ENCODE data around the gene ZNF664. TPM values are rescaled to one million over a fixed set of nuclear protein-coding genes. Genes with fewer than 3 reads are reported as not detected.

The ZNF664 gene
- total RNA-seq, 1 donor from 2014 or later, result 67.6 TPM

DNA sequence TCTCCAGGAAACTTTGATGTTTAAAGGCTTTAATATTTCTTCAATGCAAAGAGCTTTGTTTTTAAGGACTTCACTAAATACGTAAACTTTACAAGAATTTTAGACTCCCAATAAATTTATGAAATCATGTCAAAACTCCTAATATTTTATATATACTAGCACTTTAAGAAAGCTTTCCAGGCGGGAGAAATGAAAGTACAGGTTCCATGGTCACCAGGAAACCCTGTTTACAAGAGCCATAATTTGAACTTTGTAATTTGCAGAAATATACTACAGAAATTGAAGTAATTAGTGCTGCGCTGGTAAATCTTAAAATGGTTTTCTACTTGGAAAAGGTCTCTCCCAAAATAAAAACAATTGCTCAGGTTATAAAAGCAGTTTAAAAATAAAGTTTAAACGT, 9.2 kb upstream of the ZNF664 start:
- no peaks in the 10 kb centered on the region for H3K27me3 Mint-ChIP-seq (ENCODE audit: low read depth, unreplicated experiment)

DNA sequence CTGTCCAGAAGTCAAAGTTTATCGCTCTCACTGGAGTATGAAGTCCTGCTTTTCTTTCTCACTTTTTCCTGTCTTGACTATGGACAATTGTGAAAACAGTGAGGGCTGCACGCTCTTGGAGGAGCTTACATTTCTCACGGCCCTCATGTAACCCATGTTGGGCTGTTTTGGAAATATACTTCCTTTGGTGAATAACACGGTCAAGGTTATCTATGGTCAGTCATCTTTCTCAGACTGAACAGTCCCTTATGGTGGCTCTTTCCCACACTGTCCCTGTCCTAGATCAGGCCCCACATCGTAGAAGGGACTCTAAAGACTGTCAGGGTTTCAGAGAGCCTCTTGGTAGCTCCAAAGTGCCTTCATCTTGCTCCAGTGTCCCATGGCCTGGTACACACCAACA, 7.6 kb upstream of the ZNF664 start:
- H3K9me3 Mint-ChIP-seq (ENCODE audit: unreplicated experiment), result no peaks in the 10 kb centered on the region
- no peak overlapping the region for H2AFZ ChIP-seq (ENCODE audit: low read depth, low read length)
- DNase-seq (ENCODE audit: low read depth) (no peak), FAIRE-seq (no peak)
- H3K9ac ChIP-seq (ENCODE audit: low read length), result no peak overlapping the region
- peaks cover 22% of the 10 kb centered on the region for H3K4me1 Mint-ChIP-seq (ENCODE audit: low read depth, unreplicated experiment)
- peaks cover 19% of the 10 kb centered on the region for H3K36me3 Mint-ChIP-seq (ENCODE audit: low read depth, unreplicated experiment)
- H3K4me2 ChIP-seq (ENCODE audit: low read length), result no peak overlapping the region
- peaks cover 72% of the 10 kb centered on the region for H4K20me1 ChIP-seq (ENCODE audit: insufficient read depth, low read length)
- H3K4me3 ChIP-seq (ENCODE audit: insufficient read depth, low read depth, low read length), result no peak overlapping the region
- no peak for TF ChIP-seq EZH2 (IDR thresholded peaks at IDR 0.05; ENCODE audit: insufficient read depth, low read length)
- TF ChIP-seq, protein P1, sequence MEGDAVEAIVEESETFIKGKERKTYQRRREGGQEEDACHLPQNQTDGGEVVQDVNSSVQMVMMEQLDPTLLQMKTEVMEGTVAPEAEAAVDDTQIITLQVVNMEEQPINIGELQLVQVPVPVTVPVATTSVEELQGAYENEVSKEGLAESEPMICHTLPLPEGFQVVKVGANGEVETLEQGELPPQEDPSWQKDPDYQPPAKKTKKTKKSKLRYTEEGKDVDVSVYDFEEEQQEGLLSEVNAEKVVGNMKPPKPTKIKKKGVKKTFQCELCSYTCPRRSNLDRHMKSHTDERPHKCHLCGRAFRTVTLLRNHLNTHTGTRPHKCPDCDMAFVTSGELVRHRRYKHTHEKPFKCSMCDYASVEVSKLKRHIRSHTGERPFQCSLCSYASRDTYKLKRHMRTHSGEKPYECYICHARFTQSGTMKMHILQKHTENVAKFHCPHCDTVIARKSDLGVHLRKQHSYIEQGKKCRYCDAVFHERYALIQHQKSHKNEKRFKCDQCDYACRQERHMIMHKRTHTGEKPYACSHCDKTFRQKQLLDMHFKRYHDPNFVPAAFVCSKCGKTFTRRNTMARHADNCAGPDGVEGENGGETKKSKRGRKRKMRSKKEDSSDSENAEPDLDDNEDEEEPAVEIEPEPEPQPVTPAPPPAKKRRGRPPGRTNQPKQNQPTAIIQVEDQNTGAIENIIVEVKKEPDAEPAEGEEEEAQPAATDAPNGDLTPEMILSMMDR (IDR thresholded peaks at IDR 0.05; ENCODE audit: insufficient read depth, low read depth, low read length), result no peak
- H3K36me3 ChIP-seq (ENCODE audit: insufficient read depth, low read length), result no peaks in the 10 kb centered on the region
- H3K79me2 ChIP-seq (ENCODE audit: insufficient read depth, low read length), result peaks cover 60% of the 10 kb centered on the region
- H3K27me3 Mint-ChIP-seq (ENCODE audit: low read depth, unreplicated experiment), result peaks cover 4% of the 10 kb centered on the region
- H3K4me1 ChIP-seq (ENCODE audit: insufficient read depth, low read length), result peaks cover 29% of the 10 kb centered on the region
- no peaks in the 10 kb centered on the region for H3K27me3 ChIP-seq (ENCODE audit: insufficient read depth, low read length)
- H3K4me3 Mint-ChIP-seq (ENCODE audit: unreplicated experiment), result no peak overlapping the region
- H3K27ac ChIP-seq (ENCODE audit: low read depth, low read length), result no peak overlapping the region
- H3K27ac Mint-ChIP-seq (ENCODE audit: unreplicated experiment), result no peak overlapping the region
- H3K9me3 ChIP-seq (ENCODE audit: insufficient read depth, low read depth, low read length), result no peaks in the 10 kb centered on the region

More for the DNA sequence above, 9.2 kb upstream of the ZNF664 start:
- no peaks in the 10 kb centered on the region for H3K9me3 Mint-ChIP-seq (ENCODE audit: unreplicated experiment)
- no peak overlapping the region for H2AFZ ChIP-seq (ENCODE audit: low read depth, low read length)
- no peak overlapping the region for H3K27ac ChIP-seq (ENCODE audit: low read depth, low read length)
- H3K79me2 ChIP-seq (ENCODE audit: insufficient read depth, low read length), result peaks cover 51% of the 10 kb centered on the region
- H3K4me3 Mint-ChIP-seq (ENCODE audit: unreplicated experiment), result no peak overlapping the region
- H3K4me1 Mint-ChIP-seq (ENCODE audit: low read depth, unreplicated experiment), result peaks cover 19% of the 10 kb centered on the region
- peaks cover 17% of the 10 kb centered on the region for H3K4me1 ChIP-seq (ENCODE audit: insufficient read depth, low read length)
- H3K27ac Mint-ChIP-seq (ENCODE audit: unreplicated experiment), result no peak overlapping the region
- peaks cover 23% of the 10 kb centered on the region for H3K36me3 Mint-ChIP-seq (ENCODE audit: low read depth, unreplicated experiment)
- DNase-seq (ENCODE audit: low read depth), result no peak
- no peak overlapping the region for H3K9ac ChIP-seq (ENCODE audit: low read length)
- no peaks in the 10 kb centered on the region for H3K36me3 ChIP-seq (ENCODE audit: insufficient read depth, low read length)
- H3K4me2 ChIP-seq (ENCODE audit: low read length), result no peak overlapping the region
- no peaks in the 10 kb centered on the region for H3K27me3 ChIP-seq (ENCODE audit: insufficient read depth, low read length)
- H3K4me3 ChIP-seq (ENCODE audit: insufficient read depth, low read depth, low read length), result no peak overlapping the region
- TF ChIP-seq, protein P1 (IDR thresholded peaks at IDR 0.05; ENCODE audit: insufficient read depth, low read depth, low read length), result no peak
- no peak for TF ChIP-seq EZH2 (IDR thresholded peaks at IDR 0.05; ENCODE audit: insufficient read depth, low read length)
- FAIRE-seq, result no peak
- peaks cover 80% of the 10 kb centered on the region for H4K20me1 ChIP-seq (ENCODE audit: insufficient read depth, low read length)
- no peaks in the 10 kb centered on the region for H3K9me3 ChIP-seq (ENCODE audit: insufficient read depth, low read depth, low read length)

- peak; percentile 76 for DNase-seq (ENCODE audit: low read depth)
- no peak overlapping the region for H2AFZ ChIP-seq (ENCODE audit: low read depth, low read length)
- H3K4me3 Mint-ChIP-seq (ENCODE audit: unreplicated experiment), result no peak overlapping the region
- H3K9me3 ChIP-seq (ENCODE audit: insufficient read depth, low read depth, low read length), result no peaks in the 10 kb centered on the region
- peaks cover 25% of the 10 kb centered on the region for H3K4me1 Mint-ChIP-seq (ENCODE audit: low read depth, unreplicated experiment)
- H3K27ac ChIP-seq (ENCODE audit: low read depth, low read length), result no peak overlapping the region
- H3K9me3 Mint-ChIP-seq (ENCODE audit: unreplicated experiment), result no peaks in the 10 kb centered on the region
- peaks cover 69% of the 10 kb centered on the region for H3K79me2 ChIP-seq (ENCODE audit: insufficient read depth, low read length)
- peaks cover 19% of the 10 kb centered on the region for H3K36me3 Mint-ChIP-seq (ENCODE audit: low read depth, unreplicated experiment)
- peak overlapping the region; percentile 43 for H3K4me2 ChIP-seq (ENCODE audit: low read length)
- peaks cover 66% of the 10 kb centered on the region for H4K20me1 ChIP-seq (ENCODE audit: insufficient read depth, low read length)
- H3K36me3 ChIP-seq (ENCODE audit: insufficient read depth, low read length), result no peaks in the 10 kb centered on the region
- no peak overlapping the region for H3K4me3 ChIP-seq (ENCODE audit: insufficient read depth, low read depth, low read length)
- no peak overlapping the region for H3K27ac Mint-ChIP-seq (ENCODE audit: unreplicated experiment)
- no peaks in the 10 kb centered on the region for H3K27me3 ChIP-seq (ENCODE audit: insufficient read depth, low read length)
- H3K27me3 Mint-ChIP-seq (ENCODE audit: low read depth, unreplicated experiment), result peaks cover 4% of the 10 kb centered on the region
- H3K4me1 ChIP-seq (ENCODE audit: insufficient read depth, low read length), result peaks cover 31% of the 10 kb centered on the region
- no peak overlapping the region for H3K9ac ChIP-seq (ENCODE audit: low read length)
- FAIRE-seq, result no peak
- TF ChIP-seq, protein P1 (IDR thresholded peaks at IDR 0.05; ENCODE audit: insufficient read depth, low read depth, low read length), result no peak
- TF ChIP-seq EZH2 (IDR thresholded peaks at IDR 0.05; ENCODE audit: insufficient read depth, low read length), result no peak
Measured at GRCh38 chr12:123966596-123966995, 6.4 kb upstream of the ZNF664 start.

Measured in astrocyte (in vitro differentiated cells and primary cell).